HG03442 (cell line): ENCODE data around the gene SEC61G.

Source experiments
- ATAC-seq: cut with Tn5 transposase; IDR thresholded peaks from one replicate; pipeline ENCODE4 v1.9.1; 2021; ENCODE audit warnings: mild to moderate bottlenecking, moderate library complexity; ENCODE audit not compliant: unreplicated experiment

Gene SEC61G

GRCh38 chr7:54769203-54769602 lies 10.2 kb upstream of the SEC61G start:
- no peak for ATAC-seq

- no peak for ATAC-seq
These were observed 5.8 kb upstream of the SEC61G start for GRCh38 chr7:54764861-54765260.

DNA sequence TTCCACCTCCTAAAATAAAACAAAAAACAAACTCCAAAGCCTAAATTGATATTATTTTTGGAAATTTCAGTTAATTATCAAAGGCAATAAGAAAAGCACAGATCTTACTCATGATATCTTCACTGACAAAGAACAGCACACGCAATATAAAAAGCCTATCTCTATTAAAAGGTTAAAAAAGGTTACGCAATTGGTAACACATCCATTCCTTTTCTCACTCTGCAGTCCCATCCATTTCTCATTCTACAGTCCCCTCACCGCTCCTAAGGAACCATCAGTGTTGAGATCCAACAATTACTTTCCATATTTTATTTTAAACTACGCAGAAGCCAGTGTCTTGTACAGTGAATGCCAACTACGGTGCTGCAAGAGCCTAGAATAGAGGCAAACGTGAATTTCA lies 1.3 kb downstream of the SEC61G start:
- no peak for ATAC-seq

- ATAC-seq, result no peak
These were observed 9.8 kb downstream of the SEC61G start for GRCh38 chr7:54749200-54749599.

- no peak for ATAC-seq
These were observed 11.8 kb downstream of the SEC61G start for GRCh38 chr7:54747234-54747633.

DNA sequence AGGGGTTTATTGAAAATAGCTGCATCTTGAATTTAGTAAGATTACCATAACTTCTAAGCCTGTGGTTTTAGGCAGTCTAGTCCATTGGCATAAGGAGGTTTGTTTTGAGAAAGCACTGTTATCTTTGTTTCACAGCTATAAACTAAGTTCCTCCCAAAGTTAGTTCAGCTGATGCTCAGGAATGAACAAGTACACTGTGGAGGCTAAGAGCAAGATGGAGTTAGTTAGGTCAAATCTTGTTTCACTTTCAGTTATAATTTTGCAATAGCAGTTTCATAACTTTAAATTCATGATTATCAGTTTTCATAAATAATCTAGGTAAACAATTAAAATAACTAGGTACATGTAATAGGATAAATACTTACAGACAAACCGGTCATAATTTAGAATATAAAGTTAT lies 15.4 kb downstream of the SEC61G start:
- no peak for ATAC-seq

DNA sequence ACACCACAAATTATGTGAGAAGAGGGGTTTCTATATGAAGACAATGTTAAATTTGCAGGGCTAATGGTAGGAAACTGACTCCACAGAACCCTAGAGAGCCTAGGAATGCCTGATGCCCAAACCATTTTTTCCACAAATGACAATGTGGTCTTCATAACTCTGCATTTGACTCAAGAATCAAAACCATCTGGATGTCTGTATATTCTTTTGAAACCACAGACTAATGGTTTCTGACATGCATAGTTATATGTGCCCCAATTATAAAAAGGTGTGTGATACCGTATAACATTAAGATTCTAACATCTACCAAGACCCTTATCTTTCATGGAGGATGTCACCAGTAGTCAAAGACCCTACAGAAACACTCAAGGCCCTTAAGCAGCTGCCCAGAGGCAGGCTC lies 20.3 kb downstream of the SEC61G start:
- ATAC-seq, result no peak

DNA sequence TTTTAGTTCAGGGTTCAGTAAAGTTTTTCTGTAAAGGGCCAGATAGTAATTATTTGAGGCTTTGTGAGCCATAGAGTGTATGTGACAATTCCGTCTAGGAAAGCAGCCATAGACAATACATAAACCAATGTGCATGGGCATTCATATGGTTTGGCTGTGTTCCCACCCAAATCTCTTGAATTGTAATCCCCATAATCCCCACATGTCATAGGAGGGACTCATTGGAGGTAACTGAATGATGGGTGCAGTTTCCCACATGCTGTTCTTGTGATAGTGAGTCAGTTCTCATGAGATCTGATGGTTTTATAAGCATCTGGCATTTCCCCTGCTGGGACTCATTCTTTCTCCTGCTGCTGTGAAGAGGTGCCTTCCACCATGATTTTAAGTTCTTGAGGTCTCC lies 29.9 kb downstream of the SEC61G start:
- ATAC-seq, result no peak

- no peak for ATAC-seq
These were observed 30.6 kb downstream of the SEC61G start for GRCh38 chr7:54728411-54728810.

- ATAC-seq, result no peak
These were observed 33.8 kb downstream of the SEC61G start for GRCh38 chr7:54725255-54725654.

DNA sequence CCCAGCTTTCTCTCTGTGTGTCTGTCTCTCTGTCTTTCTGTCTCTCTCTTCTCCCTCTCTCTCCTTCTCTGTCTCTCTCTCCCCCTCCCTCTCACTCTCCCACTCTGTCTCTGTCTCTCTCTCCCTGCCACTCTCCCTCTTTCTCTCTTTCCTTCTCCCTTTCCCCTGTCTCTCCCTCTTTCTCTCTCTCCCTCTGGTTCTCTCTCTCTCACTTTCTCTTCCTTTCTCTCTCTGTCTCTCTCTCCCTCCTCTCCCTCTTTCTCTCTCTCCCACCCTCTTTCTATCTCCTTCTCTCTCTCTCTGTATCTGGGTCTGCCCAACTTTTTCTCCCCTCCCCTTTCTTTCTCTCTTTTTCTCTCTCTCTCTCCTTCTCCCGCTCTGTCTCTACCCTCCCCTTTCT lies 36.5 kb downstream of the SEC61G start:
- ATAC-seq, result no peak

DNA sequence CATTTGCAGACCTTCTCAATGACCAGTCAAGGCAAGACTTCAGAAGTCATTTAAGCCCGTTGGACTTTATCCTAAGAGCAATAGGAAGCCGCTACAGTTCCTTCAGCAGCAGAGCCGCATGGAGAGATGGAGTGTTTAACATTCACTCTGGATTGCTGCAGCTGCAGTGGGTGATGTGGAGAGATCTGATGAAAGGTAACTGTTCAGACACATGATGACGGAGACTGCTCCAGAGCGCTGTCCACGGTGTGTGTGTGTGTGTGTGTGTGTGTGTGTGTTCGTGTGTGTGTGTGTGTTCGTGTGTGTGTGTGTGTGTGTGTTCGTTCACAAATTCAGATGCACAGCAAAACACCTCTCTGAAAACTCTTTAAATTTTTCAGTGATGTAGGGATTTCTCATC lies 37.0 kb downstream of the SEC61G start:
- ATAC-seq, result no peak

DNA sequence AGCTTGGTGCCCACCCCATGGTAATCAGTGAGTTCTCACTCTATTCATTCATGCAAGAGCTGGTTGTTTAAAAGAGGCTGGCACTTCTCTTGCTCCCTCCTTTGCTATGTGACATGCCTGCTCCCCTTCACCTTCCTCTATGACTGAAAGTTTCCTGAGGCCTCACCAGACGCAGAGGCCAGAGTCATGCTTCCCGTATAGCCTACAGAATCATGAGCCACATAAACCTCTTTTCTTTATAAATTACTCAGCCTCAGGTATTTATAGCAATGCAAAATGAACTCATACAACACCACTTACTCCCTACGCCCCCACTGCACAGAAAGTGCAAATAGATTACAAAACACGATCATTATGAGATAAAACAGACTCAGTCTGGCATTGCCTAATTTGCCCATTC lies 39.0 kb downstream of the SEC61G start:
- no peak for ATAC-seq

DNA sequence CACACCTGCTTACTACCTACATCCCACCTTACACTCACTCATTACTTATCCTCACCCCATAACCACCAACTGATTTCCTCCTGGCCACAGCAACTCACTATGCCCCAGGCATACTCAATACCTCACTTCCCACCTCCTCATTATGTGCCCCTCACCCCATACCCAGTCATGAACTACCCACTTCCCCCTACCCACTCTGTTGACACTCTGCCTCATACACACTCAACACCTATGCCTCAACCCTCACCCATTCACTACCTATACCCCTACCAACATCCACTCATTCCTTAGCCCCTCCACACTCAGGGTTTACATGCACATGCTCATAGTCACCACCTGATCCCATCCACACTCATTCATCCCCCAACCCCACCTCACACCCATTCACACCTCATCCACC lies 39.6 kb downstream of the SEC61G start:
- no peak for ATAC-seq

DNA sequence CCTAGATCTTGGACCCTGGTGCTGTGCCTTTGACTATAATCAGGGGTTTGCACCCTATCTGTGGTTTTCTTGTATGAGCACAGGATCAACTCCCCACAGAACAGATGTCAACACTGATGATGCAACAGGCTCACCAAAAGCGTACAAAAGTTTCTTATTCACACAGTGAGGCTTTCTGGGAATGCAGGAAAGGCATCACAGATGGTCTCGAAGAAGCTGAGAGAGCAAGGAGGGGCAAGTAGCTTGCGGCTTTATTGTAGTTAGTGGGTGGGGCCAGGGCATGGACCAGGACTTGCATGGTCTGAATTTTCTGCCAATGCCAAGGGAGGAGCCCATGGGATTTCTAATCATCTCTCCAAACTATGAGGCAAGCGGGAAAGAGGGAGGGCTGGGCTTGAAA lies 46.2 kb downstream of the SEC61G start:
- no peak for ATAC-seq

- ATAC-seq, result no peak
These were observed 47.0 kb downstream of the SEC61G start for GRCh38 chr7:54711900-54712595.

DNA sequence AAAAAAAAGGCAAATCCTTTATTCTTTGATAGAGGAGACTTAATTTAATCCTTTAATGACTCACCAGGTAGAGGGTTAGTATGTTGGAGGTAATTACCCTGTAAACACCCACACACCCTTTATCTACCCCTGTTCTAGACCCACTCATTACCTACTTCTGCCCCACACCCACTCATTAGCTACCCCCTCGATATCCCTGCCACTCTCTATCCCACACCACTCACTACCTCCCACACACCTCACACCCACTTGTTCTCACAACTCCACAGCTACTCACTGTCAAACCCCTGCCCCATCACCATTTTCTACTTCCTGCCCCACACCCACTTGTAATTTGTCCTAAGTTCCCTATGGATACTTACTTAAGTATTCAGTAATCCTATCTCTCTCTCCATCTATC lies 49.7 kb downstream of the SEC61G start:
- ATAC-seq, result no peak

- no peak for ATAC-seq
These were observed 53.6 kb downstream of the SEC61G start for GRCh38 chr7:54705436-54705835.

DNA sequence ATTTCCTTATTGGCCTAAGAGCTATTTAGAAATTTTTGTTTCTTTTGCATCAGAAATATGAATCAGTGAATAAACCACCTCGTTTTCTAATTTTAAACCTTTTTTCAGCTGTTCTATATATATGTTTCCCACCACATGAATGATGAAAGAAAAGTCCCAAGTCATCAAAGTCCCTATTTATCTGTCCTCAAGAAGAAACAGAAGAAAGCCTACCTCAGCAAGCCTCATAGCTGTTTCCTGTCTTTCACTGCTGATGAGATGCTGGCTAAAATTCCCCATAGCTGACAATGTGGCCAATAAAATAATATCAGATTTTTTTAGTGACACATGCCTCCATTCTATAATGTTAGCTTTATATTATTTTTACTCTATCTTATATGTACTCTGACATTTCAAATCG lies 54.2 kb downstream of the SEC61G start:
- no peak for ATAC-seq
